ENCODE measurements around the gene MYRF. TPM values are rescaled to one million over a fixed set of nuclear protein-coding genes. Genes with fewer than 3 reads are reported as not detected.
A peak's percentile ranks its signal among the peaks of the same experiment; 100 is the strongest.

The MYRF gene
- total RNA-seq, 1 donor from 2014 or later = 117 TPM

DNA sequence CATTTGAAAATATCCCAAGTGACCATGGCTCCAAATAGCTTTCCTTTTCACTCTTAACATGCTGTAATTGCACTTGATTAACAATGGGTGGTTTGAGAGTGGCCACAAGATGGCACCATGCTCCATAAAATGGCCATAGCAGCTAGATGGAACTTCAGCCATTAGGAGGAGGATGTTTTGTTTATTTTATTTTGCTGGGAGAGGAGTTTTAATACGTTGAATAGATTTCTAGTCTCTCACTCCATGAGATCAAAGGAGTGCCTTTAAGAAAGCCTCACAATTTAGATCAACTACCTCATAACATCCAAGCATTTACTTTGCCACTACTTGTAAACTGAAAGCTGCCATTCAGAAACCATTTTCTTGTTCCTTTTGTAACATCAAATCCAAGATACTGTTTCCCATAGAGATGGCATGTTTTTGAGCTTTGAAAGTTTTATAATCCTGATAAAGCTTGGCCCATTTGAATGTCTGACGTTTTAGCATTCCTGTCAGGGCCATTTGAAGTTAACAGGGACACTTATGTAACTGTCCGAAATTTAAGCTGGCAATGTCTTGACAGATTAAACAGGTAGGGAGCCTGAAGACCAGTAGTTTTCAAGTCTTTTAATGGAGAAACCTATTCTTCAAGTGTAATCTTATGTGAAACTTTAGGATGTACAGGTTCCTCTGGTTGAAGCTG is 45.0 kb downstream of the MYRF start:
- Mint-ChIP-seq H3K4me1 (ENCODE audit: low read depth) (peaks cover 8% of the 10 kb centered on the region), H3K36me3 (ENCODE audit: insufficient read depth) (peaks cover 12% of the 10 kb centered on the region), H3K27ac (peak overlapping the region; percentile 82), H3K27me3 (no peaks in the 10 kb centered on the region), H3K4me3 (ENCODE audit: low read depth) (no peak overlapping the region), H3K9me3 (ENCODE audit: low read depth) (no peaks in the 10 kb centered on the region)
- DNase-seq (ENCODE audit: low spot score, unreplicated experiment) = no peak
- peak; percentile 89 for TF ChIP-seq CTCF (IDR thresholded peaks at IDR 0.05; ENCODE audit: unreplicated experiment)

GRCh38 chr11:61799665-61800284 is 47.3 kb downstream of the MYRF start:
- TF ChIP-seq CTCF (IDR thresholded peaks at IDR 0.05; ENCODE audit: unreplicated experiment) = no peak
- no peak for DNase-seq (ENCODE audit: low spot score, unreplicated experiment)
- no peaks in the 10 kb centered on the region for H3K9me3 Mint-ChIP-seq (ENCODE audit: low read depth)
- H3K27me3 Mint-ChIP-seq = no peaks in the 10 kb centered on the region
- peaks cover 2% of the 10 kb centered on the region for H3K4me1 Mint-ChIP-seq (ENCODE audit: low read depth)
- H3K27ac Mint-ChIP-seq = peak overlapping the region; percentile 41
- H3K4me3 Mint-ChIP-seq (ENCODE audit: low read depth) = no peak overlapping the region
- H3K36me3 Mint-ChIP-seq (ENCODE audit: insufficient read depth) = peaks cover 17% of the 10 kb centered on the region

DNA sequence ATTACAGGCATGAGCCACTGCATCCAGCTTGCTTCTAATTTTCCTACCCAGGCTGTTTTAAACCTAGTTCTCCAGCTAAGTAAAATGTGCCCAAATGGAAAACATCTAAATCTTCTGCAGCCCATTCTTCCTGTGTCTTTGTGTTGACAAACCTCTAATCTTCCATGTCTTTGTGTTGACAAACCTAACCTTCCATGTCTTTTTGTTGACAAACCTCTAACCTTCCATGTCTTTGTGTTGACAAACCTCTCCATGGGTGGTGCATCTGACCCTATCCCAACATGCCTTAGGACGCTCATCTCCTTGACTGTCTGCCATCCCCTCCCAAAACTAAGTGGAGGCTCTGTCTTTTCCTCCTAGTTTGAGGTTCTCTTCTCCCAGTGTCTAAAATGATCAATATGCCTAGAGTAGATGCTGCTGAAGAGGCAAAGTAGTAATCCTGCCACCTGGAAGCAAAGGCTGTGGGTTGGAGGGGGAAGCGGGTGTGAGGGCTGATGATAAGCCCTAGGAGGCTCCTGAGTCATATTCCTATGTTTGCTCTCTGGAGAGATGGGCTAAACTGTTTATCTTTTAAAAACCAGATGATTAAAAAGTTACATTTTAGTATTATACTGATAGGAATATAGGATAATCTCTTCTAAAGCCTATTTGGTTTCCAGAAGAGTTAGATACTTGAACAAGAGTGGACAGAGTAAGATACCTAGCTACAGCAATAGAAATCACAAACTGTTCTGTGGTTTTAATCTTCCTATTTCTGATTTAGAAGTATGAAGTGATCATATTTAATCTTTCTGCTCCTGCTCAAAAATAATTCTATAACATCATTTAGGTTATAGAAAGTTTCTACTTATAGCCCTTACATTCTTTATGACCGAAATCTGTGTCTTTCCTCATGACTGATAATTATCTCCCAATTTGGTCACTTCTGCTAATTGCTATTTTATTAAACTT is 48.2 kb downstream of the MYRF start:
- Mint-ChIP-seq H3K9me3 (ENCODE audit: low read depth) (no peaks in the 10 kb centered on the region), H3K27ac (peak overlapping the region; percentile 19), H3K4me3 (ENCODE audit: low read depth) (no peak overlapping the region), H3K27me3 (no peaks in the 10 kb centered on the region), H3K4me1 (ENCODE audit: low read depth) (peaks cover 2% of the 10 kb centered on the region), H3K36me3 (ENCODE audit: insufficient read depth) (peaks cover 20% of the 10 kb centered on the region)
- DNase-seq (ENCODE audit: low spot score, unreplicated experiment) = no peak
- TF ChIP-seq CTCF (IDR thresholded peaks at IDR 0.05; ENCODE audit: unreplicated experiment) = no peak

DNA sequence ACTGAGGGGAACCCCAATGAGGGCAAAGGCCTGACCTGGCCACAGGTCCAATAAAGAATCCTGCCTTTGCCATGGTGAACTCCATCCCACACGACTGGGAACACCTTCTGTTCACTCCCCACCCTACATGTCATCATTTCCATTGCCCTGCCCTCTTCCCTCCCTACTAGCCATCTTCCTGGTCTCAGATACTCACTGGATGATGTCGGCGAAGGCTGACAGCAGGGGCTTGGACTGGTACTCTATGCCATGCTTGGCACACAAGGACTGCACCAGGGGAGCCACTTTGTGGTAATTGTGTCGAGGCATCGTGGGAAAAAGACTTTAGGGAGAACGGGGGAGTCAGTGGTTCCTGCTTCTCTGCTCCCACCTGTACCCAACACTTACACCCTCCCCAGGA is 50.2 kb downstream of the MYRF start:
- Mint-ChIP-seq H3K27me3 (no peaks in the 10 kb centered on the region), H3K9me3 (ENCODE audit: low read depth) (no peaks in the 10 kb centered on the region), H3K36me3 (ENCODE audit: insufficient read depth) (peaks cover 22% of the 10 kb centered on the region), H3K4me1 (ENCODE audit: low read depth) (no peaks in the 10 kb centered on the region), H3K4me3 (ENCODE audit: low read depth) (no peak overlapping the region), H3K27ac (no peak overlapping the region)
- TF ChIP-seq CTCF (IDR thresholded peaks at IDR 0.05; ENCODE audit: unreplicated experiment) = no peak
- no peak for DNase-seq (ENCODE audit: low spot score, unreplicated experiment)

Data from progenitor cell of endocrine pancreas (in vitro differentiated cells).